Esophagus muscularis mucosa (tissue), 4 donors: ENCODE measurements around the gene HID1.

Experiments
- CTCF ChIP-seq, 3 experiments: fragments of 200-600 bp in 2 of 3; fragments of 450-650 bp in 1 of 3; sonication (generic) in 2 of 3; IDR thresholded peaks; one replicate each; pipeline ENCODE4 v1.5.1; 2017 to 2019; ENCODE audit warnings: antibody characterized with exemption in 3 of 3, mild to moderate bottlenecking in 2 of 3, moderate library complexity in 1 of 3
- EP300 ChIP-seq: sonication (generic); formaldehyde crosslinking; IDR thresholded peaks from one replicate; pipeline ENCODE4 v1.6.1; 2017; ENCODE audit warnings: antibody characterized with exemption
- POLR2A ChIP-seq: fragments of 450-650 bp; IDR thresholded peaks from one replicate; pipeline ENCODE4 v1.6.1; 2017; ENCODE audit warnings: antibody characterized with exemption, moderate library complexity, mild to moderate bottlenecking, low read depth

GRCh38 chr17:74960570-74961342 is 11.8 kb downstream of the HID1 start:
- TF ChIP-seq CTCF (IDR thresholded peaks at IDR 0.05) (no peak), POLR2A (no peak), EP300 (no peak)
